ENCODE data around the gene RBP5. TPM values are rescaled to one million over a fixed set of nuclear protein-coding genes. Genes with fewer than 3 reads are reported as not detected.

RBP5 gene
- total and polyA plus RNA-seq, 10 of the 15 experiments (the other 5 are each of a cell fraction or from before 2014, with no cell fraction given): 0.11 to 1.1 (median 0.31) TPM; not detected in 4

DNA sequence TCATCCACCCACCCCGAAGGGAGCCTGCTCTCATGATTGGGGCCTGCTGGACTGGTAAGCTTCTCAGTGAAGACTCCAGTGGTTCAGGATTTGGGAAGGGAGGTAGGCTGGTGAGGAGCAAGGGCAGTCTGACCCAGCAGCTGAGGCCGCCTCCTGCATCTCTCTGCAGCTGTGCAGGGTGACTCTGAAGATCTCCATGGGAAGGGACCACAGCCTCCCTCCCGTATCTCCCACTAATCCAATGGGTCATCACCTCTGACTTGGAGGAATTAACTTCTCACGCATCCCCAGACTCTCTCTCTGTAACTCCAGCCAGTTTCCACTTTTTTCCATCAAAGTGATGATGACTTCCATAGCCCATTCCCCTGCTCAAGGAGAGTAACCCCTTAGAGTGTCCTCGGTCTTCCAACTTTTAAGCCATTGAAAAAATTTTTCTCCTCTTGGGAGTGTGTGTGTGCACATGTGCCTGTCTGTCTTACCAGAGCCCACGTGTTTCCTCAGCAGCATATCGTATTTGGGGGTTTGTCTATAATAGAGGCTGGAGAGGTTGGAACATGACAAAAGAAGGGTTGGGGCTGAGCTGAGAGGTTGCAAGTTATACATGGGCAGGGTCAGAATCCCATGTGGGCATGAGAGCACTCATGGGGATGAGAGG is 12.8 kb upstream of the RBP5 start:
- FAIRE-seq (no peak), ATAC-seq (no peak; the same call in 2 of the 3 replicates), DNase-seq (ENCODE audit: low read depth, low spot score) (no peak)
- POLR2A ChIA-PET: interaction anchor here (0.6 kb wide), 1 partner anchor 10 kb away, joined by 3 read pairs; no protein-coding TSS in a partner anchor
- Histone ChIP-seq H2AFZ (ENCODE audit: control insufficient read depth, low read depth, low read length) (no peak overlapping the region), H3K27ac (ENCODE audit: control insufficient read depth, insufficient read depth) (no peak overlapping the region), H3K9ac (ENCODE audit: control insufficient read depth, insufficient read depth, low read length) (no peak overlapping the region), H3K79me2 (ENCODE audit: control insufficient read depth, insufficient read depth, low read length) (no peaks in the 10 kb centered on the region), H3K9me3 (replicated peaks; ENCODE audit: control insufficient read depth, insufficient read depth, low read length) (no peaks in the 10 kb centered on the region; the same call in 2 of the 3 replicates), H3K4me2 (ENCODE audit: control insufficient read depth, insufficient read depth) (no peak overlapping the region), H3K36me3 (ENCODE audit: control insufficient read depth in 2 of 2, insufficient read depth in 2 of 2, low read length in 1 of 2) (peaks cover 5 to 15% of the 10 kb centered on the region in 2 experiments), H3K4me1 (ENCODE audit: control insufficient read depth, insufficient read depth, low read length) (no peaks in the 10 kb centered on the region), H3K4me3 (no peak overlapping the region), H3K27me3 (replicated peaks in 1 of 2; ENCODE audit: control insufficient read depth in 2 of 2, insufficient read depth in 2 of 2, low read length in 1 of 2) (no peaks in the 10 kb centered on the region), H4K20me1 (ENCODE audit: control insufficient read depth, insufficient read depth) (no peaks in the 10 kb centered on the region)
- TF ChIP-seq IRF4 (IDR thresholded peaks at IDR 0.05; ENCODE audit: low read depth, low read length): no peak
- TF ChIP-seq BMI1 (IDR thresholded peaks at IDR 0.05; ENCODE audit: borderline replicate concordance): no peak
- no peak for TF ChIP-seq SUPT20H (IDR thresholded peaks at IDR 0.05; ENCODE audit: borderline replicate concordance, control insufficient read depth, low read depth, low read length)
- TF ChIP-seq BHLHE40 (IDR thresholded peaks at IDR 0.05; ENCODE audit: borderline replicate concordance in 1 of 2, low read depth in 2 of 2, low read length in 1 of 2): no peak
- no peak for TF ChIP-seq NR2F1 (conservative IDR thresholded peaks at IDR 0.05)
- TF ChIP-seq SUZ12 (IDR thresholded peaks at IDR 0.05; ENCODE audit: unreplicated experiment): no peak
- TF ChIP-seq SREBF2 (IDR thresholded peaks at IDR 0.05; ENCODE audit: low read length): no peak
- no peak for TF ChIP-seq TBL1XR1 (IDR thresholded peaks at IDR 0.05; ENCODE audit: low read depth, low read length)
- TF ChIP-seq TCF12 (IDR thresholded peaks at IDR 0.05; ENCODE audit: low read depth, low read length): no peak
- TF ChIP-seq, protein P1, sequence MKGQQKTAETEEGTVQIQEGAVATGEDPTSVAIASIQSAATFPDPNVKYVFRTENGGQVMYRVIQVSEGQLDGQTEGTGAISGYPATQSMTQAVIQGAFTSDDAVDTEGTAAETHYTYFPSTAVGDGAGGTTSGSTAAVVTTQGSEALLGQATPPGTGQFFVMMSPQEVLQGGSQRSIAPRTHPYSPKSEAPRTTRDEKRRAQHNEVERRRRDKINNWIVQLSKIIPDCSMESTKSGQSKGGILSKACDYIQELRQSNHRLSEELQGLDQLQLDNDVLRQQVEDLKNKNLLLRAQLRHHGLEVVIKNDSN (IDR thresholded peaks at IDR 0.05; ENCODE audit: borderline replicate concordance, extremely low read length, insufficient read depth, low read depth, low read length): no peak
- TF ChIP-seq, protein P2, sequence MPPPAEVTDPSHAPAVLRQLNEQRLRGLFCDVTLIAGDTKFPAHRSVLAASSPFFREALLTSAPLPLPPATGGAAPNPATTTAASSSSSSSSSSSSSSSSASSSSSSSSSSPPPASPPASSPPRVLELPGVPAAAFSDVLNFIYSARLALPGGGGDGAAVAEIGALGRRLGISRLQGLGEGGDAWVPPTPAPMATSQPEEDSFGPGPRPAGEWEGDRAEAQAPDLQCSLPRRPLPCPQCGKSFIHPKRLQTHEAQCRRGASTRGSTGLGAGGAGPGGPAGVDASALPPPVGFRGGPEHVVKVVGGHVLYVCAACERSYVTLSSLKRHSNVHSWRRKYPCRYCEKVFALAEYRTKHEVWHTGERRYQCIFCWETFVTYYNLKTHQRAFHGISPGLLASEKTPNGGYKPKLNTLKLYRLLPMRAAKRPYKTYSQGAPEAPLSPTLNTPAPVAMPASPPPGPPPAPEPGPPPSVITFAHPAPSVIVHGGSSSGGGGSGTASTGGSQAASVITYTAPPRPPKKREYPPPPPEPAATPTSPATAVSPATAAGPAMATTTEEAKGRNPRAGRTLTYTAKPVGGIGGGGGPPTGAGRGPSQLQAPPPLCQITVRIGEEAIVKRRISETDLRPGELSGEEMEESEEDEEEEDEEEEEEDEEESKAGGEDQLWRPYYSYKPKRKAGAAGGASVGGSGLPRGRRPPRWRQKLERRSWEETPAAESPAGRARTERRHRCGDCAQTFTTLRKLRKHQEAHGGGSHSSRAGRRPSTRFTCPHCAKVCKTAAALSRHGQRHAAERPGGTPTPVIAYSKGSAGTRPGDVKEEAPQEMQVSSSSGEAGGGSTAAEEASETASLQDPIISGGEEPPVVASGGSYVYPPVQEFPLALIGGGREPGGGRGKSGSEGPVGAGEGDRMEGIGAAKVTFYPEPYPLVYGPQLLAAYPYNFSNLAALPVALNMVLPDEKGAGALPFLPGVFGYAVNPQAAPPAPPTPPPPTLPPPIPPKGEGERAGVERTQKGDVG (CRISPR knock-in tag; IDR thresholded peaks at IDR 0.05): no peak
- RAD21 ChIA-PET (ENCODE audit: unreplicated experiment): no interaction called here
- BruUV-seq (replicated peaks): no TSS peak
- in situ Hi-C loops (cut with MboI): no loop called here
- 80% methylated on average over 7 of the region's 7 CpGs for WGBS (ENCODE audit: insufficient coverage, insufficient replicate concordance, low lambda C conversion rate, missing lambda C conversion rate)
- intact Hi-C loops (cut with micrococcal nuclease; ENCODE audit: unreplicated experiment): loop anchor here (2.0 to 5.0 kb wide), 3 partner anchors 47 to 496 kb away; partner anchors contain the start of gene PEX5
- CTCF ChIA-PET: interaction anchor here (0.5 to 1.5 kb wide), 12 partner anchors 10 to 1749 kb away, joined by 3 to 5 read pairs (median 3); no protein-coding TSS in a partner anchor
- SMC1A ChIA-PET (ENCODE audit: uncharacterized antibody, unreplicated experiment): interaction anchor here (0.6 to 1.2 kb wide), 2 partner anchors 11 to 45 kb away, joined by 3 read pairs; partner anchors contain the start of gene CLSTN3
